Panc1 (cell line): ENCODE measurements around the gene NR1H4. TPM values are rescaled to one million over a fixed set of nuclear protein-coding genes. Genes with fewer than 3 reads are reported as not detected.

Experiments
- ATAC-seq: fragments of 200-7000 bp; cut with Tn5 transposase; 2 replicates; pipeline ENCODE4 v1.9.1; 2020; ENCODE audit warnings: mild to moderate bottlenecking, moderate library complexity
- BruUV-seq: library from RNA; stranded (reverse); fragments of 400-500 nt; replicated peaks from 2 replicates; lab custom pipeline; 2021; lab: Mats Ljungman, UMichigan
- CTCF ChIA-PET: fragments of 300-600 bp; sonication (Branson Sonifier 250); formaldehyde crosslinking; loops from one replicate; lab custom pipeline; 2022; ENCODE audit warnings: antibody characterized with exemption; lab: Charles Lee
- POLR2A ChIA-PET: fragments of 300-600 bp; sonication (Branson Sonifier 250); formaldehyde crosslinking; loops from one replicate; lab custom pipeline; 2022; ENCODE audit warnings: antibody characterized with exemption; lab: Charles Lee
- DNase-seq: peaks from one replicate; pipeline ENCODE4 v3.0.0-alpha.2; 2010; ENCODE audit warnings: low read depth, low spot score
- H3K27ac ChIP-seq: 2 replicates; pipeline ENCODE4 v1.5.1; 2011; ENCODE audit warnings: mild to moderate bottlenecking, low read length, inconsistent platforms
- H3K27me3 ChIP-seq: fragments of 200-500 bp; sonication (Bioruptor generic); 2 replicates; pipeline ENCODE4 v1.6.0; 2014; ENCODE audit warnings: low read length, inconsistent platforms; ENCODE audit not compliant: control insufficient read depth, insufficient read depth
- H3K36me3 ChIP-seq: fragments of 200-500 bp; sonication (Bioruptor generic); 2 replicates; pipeline ENCODE4 v1.5.1; 2014; ENCODE audit warnings: inconsistent platforms, mild to moderate bottlenecking, low read length, moderate library complexity; ENCODE audit not compliant: control insufficient read depth, insufficient read depth
- H3K4me1 ChIP-seq: 2 replicates; pipeline ENCODE4 v1.5.1; 2011; ENCODE audit warnings: inconsistent platforms, mild to moderate bottlenecking, low read length, moderate library complexity; ENCODE audit not compliant: control insufficient read depth, insufficient read depth
- H3K4me3 ChIP-seq, 2 experiments: 2 replicates each; pipeline ENCODE4 v1.5.1; 2011 to 2012; ENCODE audit warnings: low read depth in 2 of 2, low read length in 2 of 2, mild to moderate bottlenecking in 2 of 2, inconsistent platforms in 1 of 2, moderate library complexity in 1 of 2
- H3K9me3 ChIP-seq: fragments of 200-500 bp; sonication (Bioruptor generic); 2 replicates; pipeline ENCODE4 v1.5.1; 2014; ENCODE audit warnings: low read depth, mild to moderate bottlenecking, inconsistent platforms, low read length, moderate library complexity; ENCODE audit not compliant: control insufficient read depth, insufficient read depth
- CTCF ChIP-seq: fragments of 450-650 bp; IDR thresholded peaks from 2 replicates; pipeline ENCODE4 v1.5.1; 2017; ENCODE audit warnings: mild to moderate bottlenecking
- POLR2AphosphoS5 ChIP-seq: IDR thresholded peaks from 2 replicates; pipeline ENCODE4 v1.6.1; 2012; ENCODE audit warnings: mild to moderate bottlenecking, low read depth, low read length, moderate library complexity
- REST ChIP-seq, 2 experiments: IDR thresholded peaks; 2 replicates each; pipeline ENCODE4 v1.6.1; 2011 to 2012; ENCODE audit warnings: low read depth in 2 of 2, control low read depth in 1 of 2, low read length in 1 of 2, mild to moderate bottlenecking in 1 of 2, moderate library complexity in 1 of 2; ENCODE audit not compliant: insufficient read depth in 1 of 2
- SIN3A ChIP-seq: IDR thresholded peaks from 2 replicates; pipeline ENCODE4 v1.6.1; 2012; ENCODE audit warnings: low read depth, mild to moderate bottlenecking, low read length, moderate library complexity, borderline replicate concordance; ENCODE audit not compliant: insufficient read depth
- TCF7L2 ChIP-seq: IDR thresholded peaks from 2 replicates; pipeline ENCODE4 v1.6.1; 2011; ENCODE audit warnings: mild to moderate bottlenecking, low read depth, low read length, inconsistent platforms
- in situ Hi-C: cut with HindIII; loops from 2 replicates; pipeline ENCODE4 v1.10.0; 2016; ENCODE audit warnings: low sequenced_read_pairs, low pct_unique_long_range_greater_than_20kb
- intact Hi-C: fragments of 100-400 bp; cut with micrococcal nuclease; formaldehyde crosslinking; loops from one replicate; pipeline ENCODE4 v1.10.0; 2022; ENCODE audit not compliant: unreplicated experiment
- total RNA-seq: library from RNA; stranded (reverse); gene quantifications from one replicate; pipeline ENCODE4 v1.2.1, GENCODE V29; 2021; ENCODE audit not compliant: unreplicated experiment

NR1H4 gene
- total RNA-seq, 1 experiment from 2014 or later: not detected

- Histone ChIP-seq H3K9me3 (no peaks in the 10 kb centered on the region), H3K27me3 (no peaks in the 10 kb centered on the region), H3K27ac (no peak overlapping the region), H3K4me1 (no peaks in the 10 kb centered on the region), H3K36me3 (no peaks in the 10 kb centered on the region), H3K4me3 (no peak overlapping the region)
- intact Hi-C loops: no loop called here
- CTCF ChIA-PET: no interaction called here
- POLR2A ChIA-PET: no interaction called here
- TF ChIP-seq REST (IDR thresholded peaks at IDR 0.05; ENCODE audit: insufficient read depth in 1 of 2, low read depth in 2 of 2, low read length in 1 of 2): no peak
- no peak for TF ChIP-seq SIN3A
- no peak for TF ChIP-seq TCF7L2
- TF ChIP-seq POLR2AphosphoS5: no peak
- ATAC-seq (no peak), DNase-seq (no peak)
- in situ Hi-C loops: no loop called here
- no TSS peak for BruUV-seq
Measured at GRCh38 chr12:100518376-100518775, 44.7 kb downstream of the NR1H4 start.

- DNase-seq (no peak), ATAC-seq (no peak)
- no peaks in the 10 kb centered on the region for H3K4me1 ChIP-seq
- H3K27ac ChIP-seq: no peak overlapping the region
- H3K27me3 ChIP-seq: no peaks in the 10 kb centered on the region
- no TSS peak for BruUV-seq
- no peak for TF ChIP-seq POLR2AphosphoS5
- no peak for TF ChIP-seq SIN3A
- TF ChIP-seq CTCF: no peak
- TF ChIP-seq REST (IDR thresholded peaks at IDR 0.05; ENCODE audit: insufficient read depth in 1 of 2, low read depth in 2 of 2, low read length in 1 of 2): no peak
- TF ChIP-seq TCF7L2: no peak
- H3K36me3 ChIP-seq: no peaks in the 10 kb centered on the region
- intact Hi-C loops: no loop called here
- ChIA-PET POLR2A (no interaction called here), CTCF (no interaction called here)
- in situ Hi-C loops: no loop called here
- no peak overlapping the region for H3K4me3 ChIP-seq
- H3K9me3 ChIP-seq: no peaks in the 10 kb centered on the region
Measured at GRCh38 chr12:100520048-100520769, 46.5 kb downstream of the NR1H4 start.
